IMR-90 (cell line): ENCODE measurements around the gene RAB38. TPM values are rescaled to one million over a fixed set of nuclear protein-coding genes. Genes with fewer than 3 reads are reported as not detected.

Experiments
- ATAC-seq: fragments of 200-7000 bp; cut with Tn5 transposase; 2 replicates; pipeline ENCODE4 v1.9.1; 2020; ENCODE audit warnings: low read depth, mild to moderate bottlenecking, moderate library complexity
- BruUV-seq: library from RNA; stranded (reverse); fragments of 400-500 nt; replicated peaks from 2 replicates; lab custom pipeline; 2021; lab: Mats Ljungman, UMichigan
- CTCF ChIA-PET: fragments of 300-600 bp; formaldehyde crosslinking; extraction: SDS; loops from one replicate; lab custom pipeline; 2021; ENCODE audit warnings: antibody characterized with exemption; lab: Yijun Ruan, JAX
- POLR2A ChIA-PET: fragments of 300-600 bp; sonication (Branson Sonifier 250); formaldehyde crosslinking; loops from one replicate; lab custom pipeline; 2022; ENCODE audit warnings: antibody characterized with exemption; ENCODE audit not compliant: unreplicated experiment; lab: Charles Lee
- DNase-seq: peaks from one replicate; pipeline ENCODE4 v3.0.0; 2013
- H2AFZ ChIP-seq: replicated peaks from 2 replicates; pipeline ENCODE3; 2013; ENCODE audit warnings: low read length, mild to moderate bottlenecking; ENCODE audit not compliant: poor library complexity
- H2AK5ac ChIP-seq: 2 replicates; pipeline ENCODE4 v1.6.1; 2013; ENCODE audit warnings: low read depth, low read length, inconsistent platforms
- H2AK9ac ChIP-seq: replicated peaks from 2 replicates; pipeline ENCODE3; 2013; ENCODE audit warnings: mild to moderate bottlenecking, low read depth, low read length, moderate library complexity; ENCODE audit not compliant: poor library complexity
- H2BK120ac ChIP-seq: 2 replicates; pipeline ENCODE4 v1.6.1; 2013; ENCODE audit warnings: low read depth, low read length, inconsistent platforms
- H2BK15ac ChIP-seq: 3 replicates; pipeline ENCODE4 v1.6.1; 2013; ENCODE audit warnings: low read depth, low read length, inconsistent platforms
- H2BK20ac ChIP-seq: 2 replicates; pipeline ENCODE4 v1.6.1; 2013; ENCODE audit warnings: low read depth, mild to moderate bottlenecking, inconsistent platforms, low read length, moderate library complexity
- H2BK5ac ChIP-seq: 2 replicates; pipeline ENCODE4 v1.6.1; 2013; ENCODE audit warnings: mild to moderate bottlenecking, low read depth, low read length, inconsistent platforms; ENCODE audit not compliant: poor library complexity, severe bottlenecking
- H3K14ac ChIP-seq: replicated peaks from 2 replicates; pipeline ENCODE4 v1.6.1; 2013; ENCODE audit warnings: low read depth, low read length, inconsistent platforms
- H3K18ac ChIP-seq: 2 replicates; pipeline ENCODE4 v1.6.1; 2013; ENCODE audit warnings: low read depth, low read length, control low read depth
- H3K23ac ChIP-seq: 2 replicates; pipeline ENCODE4 v1.6.1; 2013; ENCODE audit warnings: low read depth, low read length, inconsistent platforms
- H3K27ac ChIP-seq: 2 replicates; pipeline ENCODE4 v1.5.1; 2013; ENCODE audit warnings: mild to moderate bottlenecking, control low read depth, low read length; ENCODE audit not compliant: insufficient read depth
- H3K27me3 ChIP-seq: 2 replicates; pipeline ENCODE4 v1.6.1; 2013; ENCODE audit warnings: low read length; ENCODE audit not compliant: control insufficient read depth, insufficient read depth
- H3K36me3 ChIP-seq: 2 replicates; pipeline ENCODE4 v1.6.1; 2013; ENCODE audit warnings: low read length, mixed read lengths; ENCODE audit not compliant: control insufficient read depth, insufficient read depth
- H3K4ac ChIP-seq: 2 replicates; pipeline ENCODE4 v1.6.1; 2013; ENCODE audit warnings: low read depth, low read length, inconsistent platforms
- H3K4me1 ChIP-seq: 2 replicates; pipeline ENCODE4 v1.6.1; 2013; ENCODE audit warnings: low read length, mixed read lengths; ENCODE audit not compliant: control insufficient read depth, insufficient read depth
- H3K4me2 ChIP-seq: 2 replicates; pipeline ENCODE4 v1.6.1; 2013; ENCODE audit warnings: low read depth, mild to moderate bottlenecking, control low read depth, low read length, moderate library complexity
- H3K4me3 ChIP-seq: 2 replicates; pipeline ENCODE4 v1.5.1; 2013; ENCODE audit warnings: low read depth, mild to moderate bottlenecking, control low read depth, low read length, moderate library complexity; ENCODE audit not compliant: insufficient read depth
- H3K56ac ChIP-seq: 2 replicates; pipeline ENCODE4 v1.6.1; 2013; ENCODE audit warnings: low read length, inconsistent platforms; ENCODE audit not compliant: insufficient read depth; ENCODE audit errors: extremely low read depth
- H3K79me1 ChIP-seq, 2 experiments: 2 replicates each; pipeline ENCODE4 v1.6.1; 2013; ENCODE audit warnings: low read length in 2 of 2, inconsistent platforms in 1 of 2, low read depth in 1 of 2
- H3K9ac ChIP-seq: 2 replicates; pipeline ENCODE4 v1.6.1; 2013; ENCODE audit warnings: low read depth, low read length, control low read depth
- H3K9me1 ChIP-seq: 2 replicates; pipeline ENCODE4 v1.6.1; 2013; ENCODE audit warnings: low read length, inconsistent platforms; ENCODE audit not compliant: insufficient read depth
- H3K9me3 ChIP-seq: 2 replicates; pipeline ENCODE4 v1.6.1; 2013; ENCODE audit warnings: low read length; ENCODE audit not compliant: control insufficient read depth, insufficient read depth
- H4K20me1 ChIP-seq: 2 replicates; pipeline ENCODE4 v1.6.1; 2013; ENCODE audit warnings: low read length, inconsistent platforms; ENCODE audit not compliant: insufficient read depth
- H4K5ac ChIP-seq: 2 replicates; pipeline ENCODE4 v1.6.1; 2013; ENCODE audit warnings: mild to moderate bottlenecking, low read depth, low read length, control low read depth
- H4K8ac ChIP-seq, 2 experiments: 2 replicates each; pipeline ENCODE4 v1.6.1; 2013; ENCODE audit warnings: low read depth in 2 of 2, low read length in 2 of 2, control low read depth in 1 of 2, inconsistent platforms in 1 of 2
- H4K91ac ChIP-seq: 2 replicates; pipeline ENCODE4 v1.6.1; 2013; ENCODE audit warnings: low read depth, low read length, inconsistent platforms; ENCODE audit not compliant: insufficient read depth
- BHLHE40 ChIP-seq: fragments of 150-350 bp; IDR thresholded peaks from 2 replicates; pipeline ENCODE4 v1.6.1; 2016; ENCODE audit warnings: mild to moderate bottlenecking, low read depth, low read length
- CEBPB ChIP-seq: IDR thresholded peaks from 2 replicates; pipeline ENCODE4 v1.6.1; 2012; ENCODE audit warnings: low read depth, low read length, improper control_type of control experiment
- CHD1 ChIP-seq: IDR thresholded peaks from 2 replicates; pipeline ENCODE4 v1.6.1; 2012; ENCODE audit warnings: low read depth, low read length, improper control_type of control experiment
- CTCF ChIP-seq: conservative IDR thresholded peaks from 2 replicates; pipeline ENCODE4 v1.5.1; 2012; ENCODE audit warnings: mild to moderate bottlenecking, low read depth, low read length, improper control_type of control experiment
- ELK1 ChIP-seq: fragments of 150-350 bp; IDR thresholded peaks from 2 replicates; pipeline ENCODE4 v1.6.1; 2016; ENCODE audit warnings: low read depth, mild to moderate bottlenecking, low read length, moderate library complexity, borderline replicate concordance
- FOS ChIP-seq: fragments of 150-350 bp; IDR thresholded peaks from 2 replicates; pipeline ENCODE4 v1.6.1; 2016; ENCODE audit warnings: low read depth, low read length
- MAFK ChIP-seq: IDR thresholded peaks from 2 replicates; pipeline ENCODE4 v1.6.1; 2012; ENCODE audit warnings: low read depth, low read length, improper control_type of control experiment
- MAZ ChIP-seq: IDR thresholded peaks from 2 replicates; pipeline ENCODE4 v1.6.1; 2012; ENCODE audit warnings: low read depth, mild to moderate bottlenecking, low read length, improper control_type of control experiment, moderate library complexity, borderline replicate concordance
- MXI1 ChIP-seq: IDR thresholded peaks from 2 replicates; pipeline ENCODE4 v1.6.1; 2012; ENCODE audit warnings: low read depth, mild to moderate bottlenecking, low read length, moderate library complexity, borderline replicate concordance
- NFE2L2 ChIP-seq: fragments of 150-350 bp; IDR thresholded peaks from 2 replicates; pipeline ENCODE4 v1.6.1; 2016; ENCODE audit warnings: low read depth, mild to moderate bottlenecking, low read length
- POLR2A ChIP-seq: IDR thresholded peaks from 2 replicates; pipeline ENCODE4 v1.6.1; 2012; ENCODE audit warnings: mild to moderate bottlenecking, low read depth, low read length
- RAD21 ChIP-seq: IDR thresholded peaks from 2 replicates; pipeline ENCODE4 v1.6.1; 2012; ENCODE audit warnings: low read length, improper control_type of control experiment
- RCOR1 ChIP-seq: IDR thresholded peaks from 2 replicates; pipeline ENCODE4 v1.6.1; 2012; ENCODE audit warnings: mild to moderate bottlenecking, low read length, improper control_type of control experiment; ENCODE audit not compliant: insufficient replicate concordance
- RFX5 ChIP-seq: IDR thresholded peaks from 2 replicates; pipeline ENCODE4 v1.8.0; 2012; ENCODE audit warnings: low read depth, mild to moderate bottlenecking, low read length, moderate library complexity
- SMC3 ChIP-seq: fragments of 150-350 bp; IDR thresholded peaks from 2 replicates; pipeline ENCODE4 v1.6.1; 2016; ENCODE audit warnings: low read depth, mild to moderate bottlenecking, antibody characterized with exemption, low read length, moderate library complexity
- USF2 ChIP-seq: fragments of 150-350 bp; IDR thresholded peaks from 2 replicates; pipeline ENCODE4 v1.6.1; 2017; ENCODE audit warnings: mild to moderate bottlenecking, antibody characterized with exemption, low read length, low read depth
- WGBS, 2 experiments: methylation state at CpG; one replicate each; pipeline versions ENCODE4 v1.1.5 to v1.1.7; 2013; ENCODE audit warnings: missing lambda C conversion rate in 2 of 2; ENCODE audit not compliant: insufficient read length in 1 of 2; ENCODE audit errors: extremely low coverage in 2 of 2; 5-methylcytosine and 5-hydroxymethylcytosine counted together
- dilution Hi-C: fragments of 300-500 bp; cut with HindIII; formaldehyde crosslinking; loops from one replicate; pipeline ENCODE4 v1.14.3; 2018; ENCODE audit warnings: low sequenced_read_pairs; ENCODE audit not compliant: unreplicated experiment
- in situ Hi-C: fragments of 300-500 bp; cut with MboI; formaldehyde crosslinking; loops from 3 replicates; pipeline ENCODE4 v1.14.3; 2019; ENCODE audit warnings: low sequenced_read_pairs, inconsistent platforms, mixed read lengths
- intact Hi-C: fragments of 100-400 bp; cut with micrococcal nuclease; formaldehyde crosslinking; loops from 2 replicates; pipeline ENCODE4 v1.10.0; 2022
- polyA plus RNA-seq, 3 experiments: library from polyadenylated mRNA; depleted of rRNA; stranded (reverse); fragments of >200 nt; gene quantifications; 2 replicates each; pipeline ENCODE4 v1.2.3, GENCODE V29; 2012; ENCODE audit warnings: low replicate concordance in 1 of 3
- total RNA-seq: library from RNA; depleted of rRNA; stranded (reverse); fragments of >200 nt; gene quantifications from 2 replicates; pipeline ENCODE4 v1.2.3, GENCODE V29; 2012

The RAB38 gene
- total and polyA plus RNA-seq, 2 of the 4 experiments (the other 2 are of a cell fraction) = 5.0 to 6.5 TPM

- Histone ChIP-seq H4K20me1 (no peaks in the 10 kb centered on the region), H3K9me1 (no peaks in the 10 kb centered on the region), H3K4me1 (no peaks in the 10 kb centered on the region), H4K8ac (no peak overlapping the region), H3K14ac (no peak overlapping the region), H4K5ac (no peak overlapping the region), H3K4me2 (no peak overlapping the region), H2BK20ac (no peak overlapping the region), H3K9ac (no peak overlapping the region), H3K79me1 (no peaks in the 10 kb centered on the region), H3K9me3 (no peaks in the 10 kb centered on the region), H2BK120ac (no peak overlapping the region), H3K4ac (no peak overlapping the region), H3K27me3 (no peaks in the 10 kb centered on the region), H3K23ac (no peak overlapping the region), H2AK5ac (no peak overlapping the region), H2AFZ (no peak overlapping the region), H3K56ac (no peak overlapping the region), H3K18ac (no peak overlapping the region), H2AK9ac (no peak overlapping the region), H3K27ac (no peak overlapping the region), H2BK5ac (no peak overlapping the region), H2BK15ac (no peak overlapping the region), H4K91ac (no peak overlapping the region), H3K4me3 (no peak overlapping the region), H3K36me3 (no peaks in the 10 kb centered on the region)
- in situ Hi-C loops (no loop called here), intact Hi-C loops (loop anchor here (5.0 kb wide), 1 partner anchor 1392 kb away; the partner anchor contains the start of gene NOX4), dilution Hi-C loops (no loop called here)
- ChIA-PET CTCF (no interaction called here), POLR2A (no interaction called here)
- no TSS peak for BruUV-seq
- TF ChIP-seq MAFK (no peak), CTCF (no peak), ELK1 (no peak), RAD21 (no peak), POLR2A (no peak), RFX5 (no peak), BHLHE40 (no peak), NFE2L2 (no peak), SMC3 (no peak), USF2 (no peak), FOS (no peak), CHD1 (no peak), MAZ (no peak), CEBPB (no peak), MXI1 (no peak), RCOR1 (no peak)
- WGBS, 2 experiments = no CpG with 5 or more reads among the region's 6 CpGs
- DNase-seq (no peak), ATAC-seq (no peak)
These were observed 75.1 kb downstream of the RAB38 start for GRCh38 chr11:88100151-88100550.
